GM19324 (cell line): Measurements from ENCODE around the gene MAN1C1.

ENCODE experiments used
- ATAC-seq: cut with Tn5 transposase; IDR thresholded peaks from one replicate; pipeline ENCODE4 v1.9.1; 2021; ENCODE audit warnings: mild to moderate bottlenecking, moderate library complexity; ENCODE audit not compliant: unreplicated experiment, low FRiP score

The MAN1C1 gene

GRCh38 chr1:25771221-25772114, 154.9 kb downstream of the MAN1C1 start:
- no peak for ATAC-seq

GRCh38 chr1:25772164-25772563, 155.6 kb downstream of the MAN1C1 start:
- no peak for ATAC-seq

- ATAC-seq: no peak
These were observed 156.2 kb downstream of the MAN1C1 start for GRCh38 chr1:25772692-25773245.

- ATAC-seq: no peak
These were observed 157.0 kb downstream of the MAN1C1 start for GRCh38 chr1:25773441-25774125.

- no peak for ATAC-seq
These were observed 157.7 kb downstream of the MAN1C1 start for GRCh38 chr1:25774206-25774803.

GRCh38 chr1:25774921-25775771, 158.6 kb downstream of the MAN1C1 start:
- no peak for ATAC-seq

GRCh38 chr1:25779388-25779787, 162.8 kb downstream of the MAN1C1 start:
- no peak for ATAC-seq

- no peak for ATAC-seq
These were observed 163.3 kb downstream of the MAN1C1 start for GRCh38 chr1:25779894-25780293.

- no peak for ATAC-seq
These were observed 163.9 kb downstream of the MAN1C1 start for GRCh38 chr1:25780318-25781129.

- ATAC-seq: no peak
These were observed 164.5 kb downstream of the MAN1C1 start for GRCh38 chr1:25781130-25781433.

GRCh38 chr1:25782608-25783201, 166.1 kb downstream of the MAN1C1 start:
- ATAC-seq: no peak

GRCh38 chr1:25784575-25785051, 168.0 kb downstream of the MAN1C1 start:
- no peak for ATAC-seq

GRCh38 chr1:25785333-25786067, 168.9 kb downstream of the MAN1C1 start:
- ATAC-seq: no peak

- ATAC-seq: no peak
These were observed 170.5 kb downstream of the MAN1C1 start for GRCh38 chr1:25786887-25787759.

- ATAC-seq: no peak
These were observed 171.2 kb downstream of the MAN1C1 start for GRCh38 chr1:25787760-25788166.

- no peak for ATAC-seq
These were observed 173.9 kb downstream of the MAN1C1 start for GRCh38 chr1:25790472-25790871.

- no peak for ATAC-seq
These were observed 175.5 kb downstream of the MAN1C1 start for GRCh38 chr1:25792115-25792514.
